Thoracic aorta (tissue), 2 donors: ENCODE results near the gene JAKMIP1. TPM values are rescaled to one million over a fixed set of nuclear protein-coding genes. Genes with fewer than 3 reads are reported as not detected.

Experiments used
- ATAC-seq: fragments of 150-250 bp; one replicate; pipeline ENCODE4 v1.8.0; 2017; ENCODE audit warnings: low read depth; ENCODE audit not compliant: insufficient number of reproducible peaks, low FRiP score
- DNase-seq: peaks from one replicate; pipeline ENCODE4 v3.0.0-alpha.2; 2020; ENCODE audit warnings: low spot score
- H3K27ac ChIP-seq, 2 donors: fragments of 200-600 bp; sonication (generic); 1 replicate in 1 of 2; 2 replicates in 1 of 2; pipeline ENCODE4 v1.5.1; 2016; ENCODE audit warnings: mild to moderate bottlenecking in 2 of 2, moderate library complexity in 2 of 2
- H3K27me3 ChIP-seq: fragments of 200-600 bp; sonication (generic); replicated peaks from 2 replicates; pipeline ENCODE4 v1.6.0; 2016; ENCODE audit warnings: mild to moderate bottlenecking; ENCODE audit not compliant: insufficient read depth
- H3K36me3 ChIP-seq: fragments of 200-600 bp; sonication (generic); one replicate; pipeline ENCODE4 v1.5.1; 2016
- H3K4me1 ChIP-seq, 2 donors: fragments of 200-600 bp; sonication (generic); 1 replicate in 1 of 2; 2 replicates in 1 of 2; pipeline versions ENCODE4 v1.5.1 to v1.6.0; 2016; ENCODE audit warnings: low read depth in 2 of 2, mild to moderate bottlenecking in 1 of 2; ENCODE audit not compliant: control insufficient read depth in 1 of 2
- H3K4me3 ChIP-seq: fragments of 200-600 bp; sonication (generic); 2 replicates; pipeline ENCODE4 v1.5.1; 2016; ENCODE audit warnings: mild to moderate bottlenecking
- H3K9me3 ChIP-seq: fragments of 200-600 bp; sonication (generic); 2 replicates; pipeline ENCODE4 v1.5.1; 2016
- total RNA-seq, 2 donors: library from RNA; depleted of rRNA; stranded (reverse); fragments of >200 nt; gene quantifications; one replicate each; pipeline versions ENCODE4 v1.1.0 to v1.2.3, GENCODE V29; 2016
- TF ChIP-seq, protein P1 (sequence below): fragments of 200-600 bp; sonication (generic); IDR thresholded peaks from one replicate; pipeline ENCODE4 v1.5.1; 2019; ENCODE audit warnings: antibody characterized with exemption

JAKMIP1 gene
- total RNA-seq, 2 donors from 2014 or later: 0.28 to 0.81 TPM

DNA sequence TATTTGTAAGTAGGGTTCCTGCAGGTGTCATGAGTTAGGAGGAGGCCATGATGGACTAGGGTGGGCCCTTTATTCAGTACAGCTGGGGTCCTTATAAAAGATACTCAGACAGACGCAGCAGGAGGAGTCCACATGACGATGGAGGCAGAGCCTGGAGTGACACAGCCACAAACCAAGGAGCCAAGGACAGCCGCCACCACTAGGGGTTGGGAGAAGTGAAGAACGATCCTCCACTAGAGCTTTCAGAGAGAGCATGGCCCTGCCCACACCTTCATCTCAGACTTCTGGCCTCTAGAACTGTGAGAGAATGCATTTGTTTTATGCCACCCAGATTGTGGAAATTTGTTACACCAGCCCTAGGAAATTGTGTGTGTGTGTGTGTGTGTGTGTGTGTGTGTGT, 31.1 kb downstream of the JAKMIP1 start:
- H3K27ac ChIP-seq: no peak overlapping the region
- no peak overlapping the region for H3K4me3 ChIP-seq
- H3K27me3 ChIP-seq: no peaks in the 10 kb centered on the region
- H3K9me3 ChIP-seq: peaks cover 3% of the 10 kb centered on the region
- TF ChIP-seq, protein P1, sequence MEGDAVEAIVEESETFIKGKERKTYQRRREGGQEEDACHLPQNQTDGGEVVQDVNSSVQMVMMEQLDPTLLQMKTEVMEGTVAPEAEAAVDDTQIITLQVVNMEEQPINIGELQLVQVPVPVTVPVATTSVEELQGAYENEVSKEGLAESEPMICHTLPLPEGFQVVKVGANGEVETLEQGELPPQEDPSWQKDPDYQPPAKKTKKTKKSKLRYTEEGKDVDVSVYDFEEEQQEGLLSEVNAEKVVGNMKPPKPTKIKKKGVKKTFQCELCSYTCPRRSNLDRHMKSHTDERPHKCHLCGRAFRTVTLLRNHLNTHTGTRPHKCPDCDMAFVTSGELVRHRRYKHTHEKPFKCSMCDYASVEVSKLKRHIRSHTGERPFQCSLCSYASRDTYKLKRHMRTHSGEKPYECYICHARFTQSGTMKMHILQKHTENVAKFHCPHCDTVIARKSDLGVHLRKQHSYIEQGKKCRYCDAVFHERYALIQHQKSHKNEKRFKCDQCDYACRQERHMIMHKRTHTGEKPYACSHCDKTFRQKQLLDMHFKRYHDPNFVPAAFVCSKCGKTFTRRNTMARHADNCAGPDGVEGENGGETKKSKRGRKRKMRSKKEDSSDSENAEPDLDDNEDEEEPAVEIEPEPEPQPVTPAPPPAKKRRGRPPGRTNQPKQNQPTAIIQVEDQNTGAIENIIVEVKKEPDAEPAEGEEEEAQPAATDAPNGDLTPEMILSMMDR: no peak
- DNase-seq (no peak), ATAC-seq (no peak)
- H3K4me1 ChIP-seq: no peaks in the 10 kb centered on the region
- H3K36me3 ChIP-seq: no peaks in the 10 kb centered on the region

- no peaks in the 10 kb centered on the region for H3K36me3 ChIP-seq
- H3K27me3 ChIP-seq: no peaks in the 10 kb centered on the region
- no peaks in the 10 kb centered on the region for H3K4me1 ChIP-seq
- no peak overlapping the region for H3K27ac ChIP-seq
- no peak overlapping the region for H3K4me3 ChIP-seq
- ATAC-seq (no peak), DNase-seq (no peak)
- H3K9me3 ChIP-seq: peaks cover 8% of the 10 kb centered on the region
- TF ChIP-seq, protein P1: no peak
Measured at GRCh38 chr4:6165766-6166165, 34.6 kb downstream of the JAKMIP1 start.

DNA sequence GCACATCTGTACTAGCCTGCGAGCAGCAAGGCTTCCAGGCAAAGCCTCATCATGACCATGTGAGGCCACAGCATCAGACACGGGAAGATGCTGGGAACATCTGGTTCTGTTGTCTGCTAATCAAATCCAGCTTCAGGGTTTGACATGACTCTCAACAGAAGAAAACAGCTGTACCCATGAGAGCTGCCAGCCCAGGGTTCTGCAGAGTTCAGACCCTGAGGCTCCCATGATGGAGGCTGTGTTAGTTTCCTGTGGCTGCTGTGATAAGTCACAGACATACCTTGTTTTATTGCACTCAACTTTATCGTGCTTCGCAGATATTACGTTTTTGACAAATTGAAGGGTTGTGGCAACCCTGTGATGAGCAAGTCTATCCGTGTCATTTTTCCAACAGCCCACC, 37.5 kb downstream of the JAKMIP1 start:
- H3K4me1 ChIP-seq: no peaks in the 10 kb centered on the region
- no peaks in the 10 kb centered on the region for H3K27me3 ChIP-seq
- H3K4me3 ChIP-seq: no peak overlapping the region
- no peaks in the 10 kb centered on the region for H3K36me3 ChIP-seq
- no peak for ATAC-seq
- TF ChIP-seq, protein P1: no peak
- no peak overlapping the region for H3K27ac ChIP-seq
- no peak for DNase-seq
- peaks cover 8% of the 10 kb centered on the region for H3K9me3 ChIP-seq

- Histone ChIP-seq H3K36me3 (no peaks in the 10 kb centered on the region), H3K27me3 (no peaks in the 10 kb centered on the region), H3K4me3 (no peak overlapping the region), H3K4me1 (no peaks in the 10 kb centered on the region), H3K9me3 (peaks cover 8% of the 10 kb centered on the region), H3K27ac (no peak overlapping the region)
- DNase-seq (no peak), ATAC-seq (no peak)
- TF ChIP-seq, protein P1: no peak
Measured at GRCh38 chr4:6161921-6162464, 38.4 kb downstream of the JAKMIP1 start.

GRCh38 chr4:6160536-6160935, 39.8 kb downstream of the JAKMIP1 start:
- H3K4me3 ChIP-seq: no peak overlapping the region
- ATAC-seq (no peak), DNase-seq (no peak)
- TF ChIP-seq, protein P1: no peak
- H3K36me3 ChIP-seq: no peaks in the 10 kb centered on the region
- peaks cover 8% of the 10 kb centered on the region for H3K9me3 ChIP-seq
- H3K4me1 ChIP-seq: no peaks in the 10 kb centered on the region
- H3K27me3 ChIP-seq: no peaks in the 10 kb centered on the region
- H3K27ac ChIP-seq: no peak overlapping the region
